Endothelial cell of umbilical vein (primary cell): ENCODE results near the gene SOWAHB. TPM values are rescaled to one million over a fixed set of nuclear protein-coding genes. Genes with fewer than 3 reads are reported as not detected.

Source experiments
- BruUV-seq: library from RNA; stranded (reverse); fragments of 400-500 nt; replicated peaks from 2 replicates; lab custom pipeline; 2021; lab: Mats Ljungman, UMichigan
- CTCF ChIA-PET: fragments of 300-600, 350-600 bp; sonication (Branson Sonifier 250); formaldehyde crosslinking; loops from one replicate; lab custom pipeline; 2021; ENCODE audit warnings: antibody characterized with exemption, inconsistent platforms; lab: Charles Lee
- POLR2A ChIA-PET: fragments of 300-600, 350-600 bp; sonication (Branson Sonifier 250); formaldehyde crosslinking; loops from one replicate; lab custom pipeline; 2021; ENCODE audit warnings: antibody characterized with exemption, inconsistent platforms; lab: Charles Lee
- DNase-seq: peaks from one replicate; pipeline ENCODE4 v3.0.0-alpha.2; 2011; ENCODE audit warnings: low read depth, low spot score
- FAIRE-seq: peaks from 2 replicates; lab custom pipeline; 2011; peaks lifted over from hg19 to GRCh38; lab: Jason Lieb, UNC
- H2AFZ ChIP-seq: 2 replicates; pipeline ENCODE4 v1.6.0; 2012; ENCODE audit warnings: low read depth, low read length, control low read depth, inconsistent platforms
- H3K27ac ChIP-seq: 2 replicates; pipeline ENCODE4 v1.5.1; 2011; ENCODE audit warnings: low read depth, mild to moderate bottlenecking, control low read depth, low read length, moderate library complexity; ENCODE audit not compliant: insufficient read depth
- H3K27me3 ChIP-seq, 2 experiments: 2 replicates each; pipeline versions ENCODE4 v1.6.0 to v1.6.1; 2011; ENCODE audit warnings: low read length in 2 of 2, mixed read lengths in 1 of 2; ENCODE audit not compliant: control insufficient read depth in 2 of 2, insufficient read depth in 2 of 2
- H3K36me3 ChIP-seq, 2 experiments: 2 replicates in 1 of 2; 3 replicates in 1 of 2; pipeline ENCODE4 v1.5.1; 2011; ENCODE audit warnings: low read length in 2 of 2, mild to moderate bottlenecking in 1 of 2, moderate library complexity in 1 of 2; ENCODE audit not compliant: control insufficient read depth in 2 of 2, insufficient read depth in 2 of 2; ENCODE audit errors: extremely low read depth in 1 of 2
- H3K4me1 ChIP-seq: 3 replicates; pipeline ENCODE4 v1.5.1; 2011; ENCODE audit warnings: mild to moderate bottlenecking, low read length; ENCODE audit not compliant: control insufficient read depth, insufficient read depth; ENCODE audit errors: extremely low read depth
- H3K4me2 ChIP-seq: 2 replicates; pipeline ENCODE4 v1.6.1; 2011; ENCODE audit warnings: low read length, control low read depth, mixed read lengths; ENCODE audit not compliant: insufficient read depth
- H3K4me3 ChIP-seq, 3 experiments: fragments of 200-600 bp in 1 of 3; sonication (generic), shearing (Covaris generic) in 1 of 3; replicated peaks in 1 of 3; 2 replicates each; pipeline ENCODE4 v1.5.1; 2011 to 2016; ENCODE audit warnings: control low read depth in 3 of 3, low read length in 3 of 3, mild to moderate bottlenecking in 2 of 3, inconsistent platforms in 1 of 3, low read depth in 1 of 3, moderate library complexity in 1 of 3; ENCODE audit not compliant: insufficient read depth in 1 of 3
- H3K79me2 ChIP-seq: 2 replicates; pipeline ENCODE4 v1.6.0; 2012; ENCODE audit warnings: low read length, inconsistent platforms; ENCODE audit not compliant: control insufficient read depth, insufficient read depth
- H3K9ac ChIP-seq: replicated peaks from 2 replicates; pipeline ENCODE3; 2011; ENCODE audit warnings: low read length, control low read depth; ENCODE audit not compliant: insufficient read depth; ENCODE audit errors: extremely low read depth
- H3K9me1 ChIP-seq: replicated peaks from 3 replicates; pipeline ENCODE4 v1.6.0; 2011; ENCODE audit warnings: mild to moderate bottlenecking, low read length; ENCODE audit not compliant: control insufficient read depth, insufficient read depth; ENCODE audit errors: extremely low read depth
- H3K9me3 ChIP-seq: replicated peaks from 2 replicates; pipeline ENCODE4 v1.5.1; 2012; ENCODE audit warnings: low read length, inconsistent platforms; ENCODE audit not compliant: control insufficient read depth, insufficient read depth
- H4K20me1 ChIP-seq: replicated peaks from 2 replicates; pipeline ENCODE3; 2011; ENCODE audit warnings: mild to moderate bottlenecking, low read length; ENCODE audit not compliant: control insufficient read depth, insufficient read depth; ENCODE audit errors: extremely low read depth
- CTCF ChIP-seq, 2 donors: IDR thresholded peaks; 1 replicate in 1 of 2; 2 replicates in 1 of 2; pipeline ENCODE4 v1.5.1; 2011; ENCODE audit warnings: low read length in 2 of 2, mild to moderate bottlenecking in 2 of 2, moderate library complexity in 2 of 2, control low read depth in 1 of 2, inconsistent platforms in 1 of 2, low read depth in 1 of 2; ENCODE audit not compliant: insufficient read depth in 1 of 2; ENCODE audit errors: extremely low read depth in 1 of 2
- EZH2 ChIP-seq: IDR thresholded peaks from 2 replicates; pipeline ENCODE4 v1.6.1; 2012; ENCODE audit warnings: borderline replicate concordance, low read depth, mild to moderate bottlenecking, moderate library complexity, low read length, inconsistent platforms; ENCODE audit not compliant: severe bottlenecking
- GATA2 ChIP-seq: IDR thresholded peaks from 2 replicates; pipeline ENCODE4 v1.7.0; 2011; ENCODE audit warnings: low read depth, mild to moderate bottlenecking, moderate library complexity, mixed read lengths, low read length; ENCODE audit not compliant: insufficient read length, insufficient read depth
- JUN ChIP-seq: IDR thresholded peaks from 2 replicates; pipeline ENCODE4 v1.6.1; 2011; ENCODE audit warnings: borderline replicate concordance, low read depth; ENCODE audit not compliant: insufficient read length, insufficient read depth
- MAX ChIP-seq: IDR thresholded peaks from 2 replicates; pipeline ENCODE4 v1.6.1; 2011; ENCODE audit not compliant: insufficient read depth, insufficient read length
- MYC ChIP-seq: IDR thresholded peaks from one replicate; pipeline ENCODE4 v1.6.1; 2011; ENCODE audit warnings: mild to moderate bottlenecking, low read depth, low read length
- dilution Hi-C: fragments of 300-500 bp; cut with MboI; formaldehyde crosslinking; loops from one replicate; pipeline ENCODE4 v1.15.0; 2019; ENCODE audit warnings: low sequenced_read_pairs; ENCODE audit not compliant: extremely low pct_ligation_motif_present
- intact Hi-C: fragments of 100-400 bp; cut with micrococcal nuclease; formaldehyde crosslinking; loops from one replicate; pipeline ENCODE4 v1.10.0; 2022
- polyA plus RNA-seq, 4 experiments: library from polyadenylated mRNA; depleted of rRNA in 3 of 4; stranded (reverse) in 3 of 4; unstranded in 1 of 4; fragments of >200 nt; gene quantifications; 2 replicates each; pipeline versions ENCODE4 v1.2.1 to v1.2.3, GENCODE V29; 2011 to 2012; ENCODE audit warnings: missing spikeins in 1 of 4
- total RNA-seq: library from RNA; stranded (reverse); gene quantifications from 2 replicates; pipeline ENCODE4 v1.2.3, GENCODE V29; 2021

Gene SOWAHB
- total and polyA plus RNA-seq, 2 donors (not counting 3 experiments of a cell fraction or from before 2014, with no cell fraction given), result not detected

GRCh38 chr4:76867880-76868655, 29.9 kb downstream of the SOWAHB start:
- Histone ChIP-seq H3K27me3 (peaks cover 0 to 11% of the 10 kb centered on the region in 2 experiments), H3K4me2 (no peak overlapping the region), H3K79me2 (no peaks in the 10 kb centered on the region), H2AFZ (no peak overlapping the region), H3K9ac (no peak overlapping the region), H3K9me1 (no peaks in the 10 kb centered on the region), H3K9me3 (no peaks in the 10 kb centered on the region), H3K4me3 (no peak overlapping the region), H3K4me1 (no peaks in the 10 kb centered on the region), H3K36me3 (no peaks in the 10 kb centered on the region), H3K27ac (no peak overlapping the region), H4K20me1 (no peaks in the 10 kb centered on the region)
- FAIRE-seq, result no peak
- dilution Hi-C loops, result no loop called here
- TF ChIP-seq GATA2, result no peak
- no peak for TF ChIP-seq JUN
- TF ChIP-seq MAX, result no peak
- TF ChIP-seq EZH2, result no peak
- TF ChIP-seq MYC, result no peak
- TF ChIP-seq CTCF (IDR thresholded peaks at IDR 0.05; ENCODE audit: extremely low read depth in 1 of 2, insufficient read depth in 1 of 2, low read depth in 1 of 2, low read length in 2 of 2), result no peak
- ChIA-PET CTCF (no interaction called here), POLR2A (no interaction called here)
- BruUV-seq, result no TSS peak
- intact Hi-C loops, result no loop called here
- no peak for DNase-seq
